IMR-90 (cell line): ENCODE data around the gene CEMIP2. TPM values are rescaled to one million over a fixed set of nuclear protein-coding genes. Genes with fewer than 3 reads are reported as not detected.

Source experiments
- ATAC-seq: fragments of 200-7000 bp; cut with Tn5 transposase; 2 replicates; pipeline ENCODE4 v1.9.1; 2020; ENCODE audit warnings: low read depth, mild to moderate bottlenecking, moderate library complexity
- BruUV-seq: library from RNA; stranded (reverse); fragments of 400-500 nt; replicated peaks from 2 replicates; lab custom pipeline; 2021; lab: Mats Ljungman, UMichigan
- CTCF ChIA-PET: fragments of 300-600 bp; formaldehyde crosslinking; extraction: SDS; loops from one replicate; lab custom pipeline; 2021; ENCODE audit warnings: antibody characterized with exemption; lab: Yijun Ruan, JAX
- POLR2A ChIA-PET: fragments of 300-600 bp; sonication (Branson Sonifier 250); formaldehyde crosslinking; loops from one replicate; lab custom pipeline; 2022; ENCODE audit warnings: antibody characterized with exemption; ENCODE audit not compliant: unreplicated experiment; lab: Charles Lee
- DNase-seq: peaks from one replicate; pipeline ENCODE4 v3.0.0; 2013
- H2AFZ ChIP-seq: replicated peaks from 2 replicates; pipeline ENCODE3; 2013; ENCODE audit warnings: low read length, mild to moderate bottlenecking; ENCODE audit not compliant: poor library complexity
- H2AK5ac ChIP-seq: 2 replicates; pipeline ENCODE4 v1.6.1; 2013; ENCODE audit warnings: low read depth, low read length, inconsistent platforms
- H2AK9ac ChIP-seq: replicated peaks from 2 replicates; pipeline ENCODE3; 2013; ENCODE audit warnings: mild to moderate bottlenecking, low read depth, low read length, moderate library complexity; ENCODE audit not compliant: poor library complexity
- H2BK120ac ChIP-seq: 2 replicates; pipeline ENCODE4 v1.6.1; 2013; ENCODE audit warnings: low read depth, low read length, inconsistent platforms
- H2BK15ac ChIP-seq: 3 replicates; pipeline ENCODE4 v1.6.1; 2013; ENCODE audit warnings: low read depth, low read length, inconsistent platforms
- H2BK20ac ChIP-seq: 2 replicates; pipeline ENCODE4 v1.6.1; 2013; ENCODE audit warnings: low read depth, mild to moderate bottlenecking, inconsistent platforms, low read length, moderate library complexity
- H2BK5ac ChIP-seq: 2 replicates; pipeline ENCODE4 v1.6.1; 2013; ENCODE audit warnings: mild to moderate bottlenecking, low read depth, low read length, inconsistent platforms; ENCODE audit not compliant: poor library complexity, severe bottlenecking
- H3K14ac ChIP-seq: replicated peaks from 2 replicates; pipeline ENCODE4 v1.6.1; 2013; ENCODE audit warnings: low read depth, low read length, inconsistent platforms
- H3K18ac ChIP-seq: 2 replicates; pipeline ENCODE4 v1.6.1; 2013; ENCODE audit warnings: low read depth, low read length, control low read depth
- H3K23ac ChIP-seq: 2 replicates; pipeline ENCODE4 v1.6.1; 2013; ENCODE audit warnings: low read depth, low read length, inconsistent platforms
- H3K27ac ChIP-seq: 2 replicates; pipeline ENCODE4 v1.5.1; 2013; ENCODE audit warnings: mild to moderate bottlenecking, control low read depth, low read length; ENCODE audit not compliant: insufficient read depth
- H3K27me3 ChIP-seq: 2 replicates; pipeline ENCODE4 v1.6.1; 2013; ENCODE audit warnings: low read length; ENCODE audit not compliant: control insufficient read depth, insufficient read depth
- H3K36me3 ChIP-seq: 2 replicates; pipeline ENCODE4 v1.6.1; 2013; ENCODE audit warnings: low read length, mixed read lengths; ENCODE audit not compliant: control insufficient read depth, insufficient read depth
- H3K4ac ChIP-seq: 2 replicates; pipeline ENCODE4 v1.6.1; 2013; ENCODE audit warnings: low read depth, low read length, inconsistent platforms
- H3K4me1 ChIP-seq: 2 replicates; pipeline ENCODE4 v1.6.1; 2013; ENCODE audit warnings: low read length, mixed read lengths; ENCODE audit not compliant: control insufficient read depth, insufficient read depth
- H3K4me2 ChIP-seq: 2 replicates; pipeline ENCODE4 v1.6.1; 2013; ENCODE audit warnings: low read depth, mild to moderate bottlenecking, control low read depth, low read length, moderate library complexity
- H3K4me3 ChIP-seq: 2 replicates; pipeline ENCODE4 v1.5.1; 2013; ENCODE audit warnings: low read depth, mild to moderate bottlenecking, control low read depth, low read length, moderate library complexity; ENCODE audit not compliant: insufficient read depth
- H3K56ac ChIP-seq: 2 replicates; pipeline ENCODE4 v1.6.1; 2013; ENCODE audit warnings: low read length, inconsistent platforms; ENCODE audit not compliant: insufficient read depth; ENCODE audit errors: extremely low read depth
- H3K79me1 ChIP-seq, 2 experiments: 2 replicates each; pipeline ENCODE4 v1.6.1; 2013; ENCODE audit warnings: low read length in 2 of 2, inconsistent platforms in 1 of 2, low read depth in 1 of 2
- H3K9ac ChIP-seq: 2 replicates; pipeline ENCODE4 v1.6.1; 2013; ENCODE audit warnings: low read depth, low read length, control low read depth
- H3K9me1 ChIP-seq: 2 replicates; pipeline ENCODE4 v1.6.1; 2013; ENCODE audit warnings: low read length, inconsistent platforms; ENCODE audit not compliant: insufficient read depth
- H3K9me3 ChIP-seq: 2 replicates; pipeline ENCODE4 v1.6.1; 2013; ENCODE audit warnings: low read length; ENCODE audit not compliant: control insufficient read depth, insufficient read depth
- H4K20me1 ChIP-seq: 2 replicates; pipeline ENCODE4 v1.6.1; 2013; ENCODE audit warnings: low read length, inconsistent platforms; ENCODE audit not compliant: insufficient read depth
- H4K5ac ChIP-seq: 2 replicates; pipeline ENCODE4 v1.6.1; 2013; ENCODE audit warnings: mild to moderate bottlenecking, low read depth, low read length, control low read depth
- H4K8ac ChIP-seq, 2 experiments: 2 replicates each; pipeline ENCODE4 v1.6.1; 2013; ENCODE audit warnings: low read depth in 2 of 2, low read length in 2 of 2, control low read depth in 1 of 2, inconsistent platforms in 1 of 2
- H4K91ac ChIP-seq: 2 replicates; pipeline ENCODE4 v1.6.1; 2013; ENCODE audit warnings: low read depth, low read length, inconsistent platforms; ENCODE audit not compliant: insufficient read depth
- BHLHE40 ChIP-seq: fragments of 150-350 bp; IDR thresholded peaks from 2 replicates; pipeline ENCODE4 v1.6.1; 2016; ENCODE audit warnings: mild to moderate bottlenecking, low read depth, low read length
- CEBPB ChIP-seq: IDR thresholded peaks from 2 replicates; pipeline ENCODE4 v1.6.1; 2012; ENCODE audit warnings: low read depth, low read length, improper control_type of control experiment
- CTCF ChIP-seq: conservative IDR thresholded peaks from 2 replicates; pipeline ENCODE4 v1.5.1; 2012; ENCODE audit warnings: mild to moderate bottlenecking, low read depth, low read length, improper control_type of control experiment
- FOS ChIP-seq: fragments of 150-350 bp; IDR thresholded peaks from 2 replicates; pipeline ENCODE4 v1.6.1; 2016; ENCODE audit warnings: low read depth, low read length
- MAFK ChIP-seq: IDR thresholded peaks from 2 replicates; pipeline ENCODE4 v1.6.1; 2012; ENCODE audit warnings: low read depth, low read length, improper control_type of control experiment
- MXI1 ChIP-seq: IDR thresholded peaks from 2 replicates; pipeline ENCODE4 v1.6.1; 2012; ENCODE audit warnings: low read depth, mild to moderate bottlenecking, low read length, moderate library complexity, borderline replicate concordance
- RAD21 ChIP-seq: IDR thresholded peaks from 2 replicates; pipeline ENCODE4 v1.6.1; 2012; ENCODE audit warnings: low read length, improper control_type of control experiment
- RCOR1 ChIP-seq: IDR thresholded peaks from 2 replicates; pipeline ENCODE4 v1.6.1; 2012; ENCODE audit warnings: mild to moderate bottlenecking, low read length, improper control_type of control experiment; ENCODE audit not compliant: insufficient replicate concordance
- RFX5 ChIP-seq: IDR thresholded peaks from 2 replicates; pipeline ENCODE4 v1.8.0; 2012; ENCODE audit warnings: low read depth, mild to moderate bottlenecking, low read length, moderate library complexity
- WGBS, 2 experiments: methylation state at CpG; one replicate each; pipeline versions ENCODE4 v1.1.5 to v1.1.7; 2013; ENCODE audit warnings: missing lambda C conversion rate in 2 of 2; ENCODE audit not compliant: insufficient read length in 1 of 2; ENCODE audit errors: extremely low coverage in 2 of 2; 5-methylcytosine and 5-hydroxymethylcytosine counted together
- dilution Hi-C: fragments of 300-500 bp; cut with HindIII; formaldehyde crosslinking; loops from one replicate; pipeline ENCODE4 v1.14.3; 2018; ENCODE audit warnings: low sequenced_read_pairs; ENCODE audit not compliant: unreplicated experiment
- in situ Hi-C: fragments of 300-500 bp; cut with MboI; formaldehyde crosslinking; loops from 3 replicates; pipeline ENCODE4 v1.14.3; 2019; ENCODE audit warnings: low sequenced_read_pairs, inconsistent platforms, mixed read lengths
- intact Hi-C: fragments of 100-400 bp; cut with micrococcal nuclease; formaldehyde crosslinking; loops from 2 replicates; pipeline ENCODE4 v1.10.0; 2022
- polyA plus RNA-seq, 3 experiments: library from polyadenylated mRNA; depleted of rRNA; stranded (reverse); fragments of >200 nt; gene quantifications; 2 replicates each; pipeline ENCODE4 v1.2.3, GENCODE V29; 2012; ENCODE audit warnings: low replicate concordance in 1 of 3
- total RNA-seq: library from RNA; depleted of rRNA; stranded (reverse); fragments of >200 nt; gene quantifications from 2 replicates; pipeline ENCODE4 v1.2.3, GENCODE V29; 2012
- TF ChIP-seq, protein P1 (sequence below): fragments of 150-350 bp; IDR thresholded peaks from 2 replicates; pipeline ENCODE4 v1.6.1; 2017; ENCODE audit warnings: mild to moderate bottlenecking, antibody characterized with exemption, low read length, low read depth
- TF ChIP-seq, protein P2 (sequence below): fragments of 150-350 bp; IDR thresholded peaks from 2 replicates; pipeline ENCODE4 v1.6.1; 2016; ENCODE audit warnings: low read depth, mild to moderate bottlenecking, low read length, moderate library complexity, borderline replicate concordance

CEMIP2 gene
- total and polyA plus RNA-seq, 2 of the 4 experiments (the other 2 are of a cell fraction) = 65.2 to 67.4 TPM

DNA sequence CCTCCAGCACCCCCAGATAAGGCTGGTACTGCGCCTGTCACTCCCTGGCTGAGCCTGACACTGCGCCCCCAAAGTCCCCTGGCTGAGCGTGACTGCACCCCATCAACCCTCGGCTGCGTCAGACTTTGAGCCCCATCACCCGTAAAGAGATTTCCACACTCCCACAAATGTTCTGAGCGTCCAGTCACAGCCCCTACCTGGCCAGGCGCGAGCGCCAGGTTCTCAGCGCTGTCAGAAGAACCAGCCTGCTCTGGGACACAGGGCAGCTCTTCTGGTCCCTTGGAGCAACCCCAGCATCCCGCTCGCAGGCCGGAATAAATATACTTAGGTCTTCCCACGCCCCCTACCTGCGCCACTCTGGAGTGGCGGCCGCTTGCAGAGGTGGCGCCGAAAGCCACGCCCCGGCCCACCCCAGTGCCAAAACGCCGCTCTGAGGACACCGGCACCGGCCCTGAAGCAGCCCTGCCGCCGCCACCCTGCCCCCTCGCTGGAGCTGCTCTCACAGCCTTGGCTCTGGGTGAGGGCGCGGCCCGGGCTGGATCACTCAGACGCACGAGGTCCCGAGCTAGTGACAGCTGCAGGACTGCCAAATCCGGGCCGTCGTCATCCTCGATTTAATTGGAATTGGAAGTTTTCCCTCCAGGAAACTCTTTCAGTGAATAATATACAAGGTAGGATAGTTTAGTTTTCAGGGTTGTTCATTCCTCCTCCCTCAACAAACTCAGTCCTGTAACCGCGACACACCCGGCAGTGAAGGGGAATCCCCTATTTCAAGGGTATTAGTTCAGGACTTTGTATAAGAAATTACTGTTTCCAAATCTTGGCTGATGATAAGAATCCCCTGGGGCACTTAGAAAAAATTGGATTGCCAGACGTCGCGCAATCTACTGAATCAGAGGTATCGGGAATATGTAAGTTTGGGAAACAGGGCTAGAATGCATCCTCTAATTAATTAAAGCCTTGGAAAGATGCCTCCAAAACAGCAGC lies 1.2 kb upstream of the CEMIP2 start:
- H3K4me2 ChIP-seq = peak overlapping the region; percentile 86
- ChIA-PET CTCF (interaction anchor here (0.6 to 1.3 kb wide), 7 partner anchors 9 to 823 kb away, joined by 3 read pairs; no protein-coding TSS in a partner anchor), POLR2A (interaction anchor here (0.5 to 0.6 kb wide), 4 partner anchors 8 to 95 kb away, joined by 3 to 5 read pairs (median 4); no protein-coding TSS in a partner anchor)
- no peak overlapping the region; the same call in 1 of the 2 replicates for H3K27ac ChIP-seq
- H2AK5ac ChIP-seq = no peak overlapping the region
- no peak overlapping the region for H3K56ac ChIP-seq
- no peak overlapping the region for H2BK20ac ChIP-seq
- peaks cover 6% of the 10 kb centered on the region; the same call in 1 of the 2 replicates for H3K4me1 ChIP-seq
- no peak for DNase-seq
- BruUV-seq = no TSS peak
- no peaks in the 10 kb centered on the region for H3K9me3 ChIP-seq
- H4K91ac ChIP-seq = no peak overlapping the region
- H3K14ac ChIP-seq = no peak overlapping the region
- H3K4me3 ChIP-seq = peak overlapping the region; percentile 61
- H2BK5ac ChIP-seq = no peak overlapping the region
- no peak overlapping the region for H2BK15ac ChIP-seq
- no peak overlapping the region for H3K18ac ChIP-seq
- peak; percentile 4; the same call in 1 of the 2 replicates for ATAC-seq
- H3K9ac ChIP-seq = peak overlapping the region; percentile 47
- H3K23ac ChIP-seq = 0 out of 2 replicates have a peak overlapping the region, but pooled peaks have one; percentile 15
- WGBS, 2 experiments = 10% methylated on average over 16 of the region's 46 CpGs; no CpG with 5 or more reads in 1 of the 2 experiments
- H2AK9ac ChIP-seq = peak overlapping the region; percentile 53
- no peak overlapping the region for H3K4ac ChIP-seq
- peaks cover 0 to 28% of the 10 kb centered on the region in 2 experiments; a peak in 2 of 4 replicates for H3K79me1 ChIP-seq
- in situ Hi-C loops = loop anchor here (5.0 to 10.0 kb wide), 2 partner anchors 47 to 165 kb away; no protein-coding TSS in a partner anchor
- peak overlapping the region; percentile 92 for H2AFZ ChIP-seq
- 0 out of 2 replicates have a peak, but pooled peaks cover 1% of the 10 kb centered on the region for H3K27me3 ChIP-seq
- no peak overlapping the region for H4K5ac ChIP-seq
- no peaks in the 10 kb centered on the region for H3K36me3 ChIP-seq
- H3K9me1 ChIP-seq = peaks cover 5% of the 10 kb centered on the region
- intact Hi-C loops = loop anchor here (10.0 kb wide), 1 partner anchor 815 kb away; no protein-coding TSS in a partner anchor
- dilution Hi-C loops = no loop called here
- peaks cover 23% of the 10 kb centered on the region for H4K20me1 ChIP-seq
- no peak overlapping the region for H4K8ac ChIP-seq
- H2BK120ac ChIP-seq = no peak overlapping the region
- TF ChIP-seq CEBPB = no peak
- peak; percentile 9; the same call in 1 of the 2 replicates for TF ChIP-seq RAD21
- no peak for TF ChIP-seq RFX5
- TF ChIP-seq CTCF = peak; percentile 16
- no peak for TF ChIP-seq FOS
- no peak for TF ChIP-seq RCOR1
- no peak for TF ChIP-seq BHLHE40
- TF ChIP-seq MXI1 = peak; percentile 66; the same call in 1 of the 2 replicates
- TF ChIP-seq, protein P1, sequence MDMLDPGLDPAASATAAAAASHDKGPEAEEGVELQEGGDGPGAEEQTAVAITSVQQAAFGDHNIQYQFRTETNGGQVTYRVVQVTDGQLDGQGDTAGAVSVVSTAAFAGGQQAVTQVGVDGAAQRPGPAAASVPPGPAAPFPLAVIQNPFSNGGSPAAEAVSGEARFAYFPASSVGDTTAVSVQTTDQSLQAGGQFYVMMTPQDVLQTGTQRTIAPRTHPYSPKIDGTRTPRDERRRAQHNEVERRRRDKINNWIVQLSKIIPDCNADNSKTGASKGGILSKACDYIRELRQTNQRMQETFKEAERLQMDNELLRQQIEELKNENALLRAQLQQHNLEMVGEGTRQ = no peak
- TF ChIP-seq, protein P2, sequence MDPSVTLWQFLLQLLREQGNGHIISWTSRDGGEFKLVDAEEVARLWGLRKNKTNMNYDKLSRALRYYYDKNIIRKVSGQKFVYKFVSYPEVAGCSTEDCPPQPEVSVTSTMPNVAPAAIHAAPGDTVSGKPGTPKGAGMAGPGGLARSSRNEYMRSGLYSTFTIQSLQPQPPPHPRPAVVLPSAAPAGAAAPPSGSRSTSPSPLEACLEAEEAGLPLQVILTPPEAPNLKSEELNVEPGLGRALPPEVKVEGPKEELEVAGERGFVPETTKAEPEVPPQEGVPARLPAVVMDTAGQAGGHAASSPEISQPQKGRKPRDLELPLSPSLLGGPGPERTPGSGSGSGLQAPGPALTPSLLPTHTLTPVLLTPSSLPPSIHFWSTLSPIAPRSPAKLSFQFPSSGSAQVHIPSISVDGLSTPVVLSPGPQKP = no peak
- TF ChIP-seq MAFK = no peak
